IMR-90 (cell line): Measurements from ENCODE around the gene TRIM2. TPM values are rescaled to one million over a fixed set of nuclear protein-coding genes. Genes with fewer than 3 reads are reported as not detected.

ENCODE experiments used
- ATAC-seq: fragments of 200-7000 bp; cut with Tn5 transposase; 2 replicates; pipeline ENCODE4 v1.9.1; 2020; ENCODE audit warnings: low read depth, mild to moderate bottlenecking, moderate library complexity
- BruUV-seq: library from RNA; stranded (reverse); fragments of 400-500 nt; replicated peaks from 2 replicates; lab custom pipeline; 2021; lab: Mats Ljungman, UMichigan
- CTCF ChIA-PET: fragments of 300-600 bp; formaldehyde crosslinking; extraction: SDS; loops from one replicate; lab custom pipeline; 2021; ENCODE audit warnings: antibody characterized with exemption; lab: Yijun Ruan, JAX
- POLR2A ChIA-PET: fragments of 300-600 bp; sonication (Branson Sonifier 250); formaldehyde crosslinking; loops from one replicate; lab custom pipeline; 2022; ENCODE audit warnings: antibody characterized with exemption; ENCODE audit not compliant: unreplicated experiment; lab: Charles Lee
- DNase-seq: peaks from one replicate; pipeline ENCODE4 v3.0.0; 2013
- H2AFZ ChIP-seq: replicated peaks from 2 replicates; pipeline ENCODE3; 2013; ENCODE audit warnings: low read length, mild to moderate bottlenecking; ENCODE audit not compliant: poor library complexity
- H2AK5ac ChIP-seq: 2 replicates; pipeline ENCODE4 v1.6.1; 2013; ENCODE audit warnings: low read depth, low read length, inconsistent platforms
- H2AK9ac ChIP-seq: replicated peaks from 2 replicates; pipeline ENCODE3; 2013; ENCODE audit warnings: mild to moderate bottlenecking, low read depth, low read length, moderate library complexity; ENCODE audit not compliant: poor library complexity
- H2BK120ac ChIP-seq: 2 replicates; pipeline ENCODE4 v1.6.1; 2013; ENCODE audit warnings: low read depth, low read length, inconsistent platforms
- H2BK15ac ChIP-seq: 3 replicates; pipeline ENCODE4 v1.6.1; 2013; ENCODE audit warnings: low read depth, low read length, inconsistent platforms
- H2BK20ac ChIP-seq: 2 replicates; pipeline ENCODE4 v1.6.1; 2013; ENCODE audit warnings: low read depth, mild to moderate bottlenecking, inconsistent platforms, low read length, moderate library complexity
- H2BK5ac ChIP-seq: 2 replicates; pipeline ENCODE4 v1.6.1; 2013; ENCODE audit warnings: mild to moderate bottlenecking, low read depth, low read length, inconsistent platforms; ENCODE audit not compliant: poor library complexity, severe bottlenecking
- H3K14ac ChIP-seq: replicated peaks from 2 replicates; pipeline ENCODE4 v1.6.1; 2013; ENCODE audit warnings: low read depth, low read length, inconsistent platforms
- H3K18ac ChIP-seq: 2 replicates; pipeline ENCODE4 v1.6.1; 2013; ENCODE audit warnings: low read depth, low read length, control low read depth
- H3K23ac ChIP-seq: 2 replicates; pipeline ENCODE4 v1.6.1; 2013; ENCODE audit warnings: low read depth, low read length, inconsistent platforms
- H3K27ac ChIP-seq: 2 replicates; pipeline ENCODE4 v1.5.1; 2013; ENCODE audit warnings: mild to moderate bottlenecking, control low read depth, low read length; ENCODE audit not compliant: insufficient read depth
- H3K27me3 ChIP-seq: 2 replicates; pipeline ENCODE4 v1.6.1; 2013; ENCODE audit warnings: low read length; ENCODE audit not compliant: control insufficient read depth, insufficient read depth
- H3K36me3 ChIP-seq: 2 replicates; pipeline ENCODE4 v1.6.1; 2013; ENCODE audit warnings: low read length, mixed read lengths; ENCODE audit not compliant: control insufficient read depth, insufficient read depth
- H3K4ac ChIP-seq: 2 replicates; pipeline ENCODE4 v1.6.1; 2013; ENCODE audit warnings: low read depth, low read length, inconsistent platforms
- H3K4me1 ChIP-seq: 2 replicates; pipeline ENCODE4 v1.6.1; 2013; ENCODE audit warnings: low read length, mixed read lengths; ENCODE audit not compliant: control insufficient read depth, insufficient read depth
- H3K4me2 ChIP-seq: 2 replicates; pipeline ENCODE4 v1.6.1; 2013; ENCODE audit warnings: low read depth, mild to moderate bottlenecking, control low read depth, low read length, moderate library complexity
- H3K4me3 ChIP-seq: 2 replicates; pipeline ENCODE4 v1.5.1; 2013; ENCODE audit warnings: low read depth, mild to moderate bottlenecking, control low read depth, low read length, moderate library complexity; ENCODE audit not compliant: insufficient read depth
- H3K56ac ChIP-seq: 2 replicates; pipeline ENCODE4 v1.6.1; 2013; ENCODE audit warnings: low read length, inconsistent platforms; ENCODE audit not compliant: insufficient read depth; ENCODE audit errors: extremely low read depth
- H3K79me1 ChIP-seq, 2 experiments: 2 replicates each; pipeline ENCODE4 v1.6.1; 2013; ENCODE audit warnings: low read length in 2 of 2, inconsistent platforms in 1 of 2, low read depth in 1 of 2
- H3K9ac ChIP-seq: 2 replicates; pipeline ENCODE4 v1.6.1; 2013; ENCODE audit warnings: low read depth, low read length, control low read depth
- H3K9me1 ChIP-seq: 2 replicates; pipeline ENCODE4 v1.6.1; 2013; ENCODE audit warnings: low read length, inconsistent platforms; ENCODE audit not compliant: insufficient read depth
- H3K9me3 ChIP-seq: 2 replicates; pipeline ENCODE4 v1.6.1; 2013; ENCODE audit warnings: low read length; ENCODE audit not compliant: control insufficient read depth, insufficient read depth
- H4K20me1 ChIP-seq: 2 replicates; pipeline ENCODE4 v1.6.1; 2013; ENCODE audit warnings: low read length, inconsistent platforms; ENCODE audit not compliant: insufficient read depth
- H4K5ac ChIP-seq: 2 replicates; pipeline ENCODE4 v1.6.1; 2013; ENCODE audit warnings: mild to moderate bottlenecking, low read depth, low read length, control low read depth
- H4K8ac ChIP-seq, 2 experiments: 2 replicates each; pipeline ENCODE4 v1.6.1; 2013; ENCODE audit warnings: low read depth in 2 of 2, low read length in 2 of 2, control low read depth in 1 of 2, inconsistent platforms in 1 of 2
- H4K91ac ChIP-seq: 2 replicates; pipeline ENCODE4 v1.6.1; 2013; ENCODE audit warnings: low read depth, low read length, inconsistent platforms; ENCODE audit not compliant: insufficient read depth
- BHLHE40 ChIP-seq: fragments of 150-350 bp; IDR thresholded peaks from 2 replicates; pipeline ENCODE4 v1.6.1; 2016; ENCODE audit warnings: mild to moderate bottlenecking, low read depth, low read length
- CEBPB ChIP-seq: IDR thresholded peaks from 2 replicates; pipeline ENCODE4 v1.6.1; 2012; ENCODE audit warnings: low read depth, low read length, improper control_type of control experiment
- ELK1 ChIP-seq: fragments of 150-350 bp; IDR thresholded peaks from 2 replicates; pipeline ENCODE4 v1.6.1; 2016; ENCODE audit warnings: low read depth, mild to moderate bottlenecking, low read length, moderate library complexity, borderline replicate concordance
- FOS ChIP-seq: fragments of 150-350 bp; IDR thresholded peaks from 2 replicates; pipeline ENCODE4 v1.6.1; 2016; ENCODE audit warnings: low read depth, low read length
- MAFK ChIP-seq: IDR thresholded peaks from 2 replicates; pipeline ENCODE4 v1.6.1; 2012; ENCODE audit warnings: low read depth, low read length, improper control_type of control experiment
- MAZ ChIP-seq: IDR thresholded peaks from 2 replicates; pipeline ENCODE4 v1.6.1; 2012; ENCODE audit warnings: low read depth, mild to moderate bottlenecking, low read length, improper control_type of control experiment, moderate library complexity, borderline replicate concordance
- POLR2A ChIP-seq: IDR thresholded peaks from 2 replicates; pipeline ENCODE4 v1.6.1; 2012; ENCODE audit warnings: mild to moderate bottlenecking, low read depth, low read length
- RAD21 ChIP-seq: IDR thresholded peaks from 2 replicates; pipeline ENCODE4 v1.6.1; 2012; ENCODE audit warnings: low read length, improper control_type of control experiment
- RCOR1 ChIP-seq: IDR thresholded peaks from 2 replicates; pipeline ENCODE4 v1.6.1; 2012; ENCODE audit warnings: mild to moderate bottlenecking, low read length, improper control_type of control experiment; ENCODE audit not compliant: insufficient replicate concordance
- SMC3 ChIP-seq: fragments of 150-350 bp; IDR thresholded peaks from 2 replicates; pipeline ENCODE4 v1.6.1; 2016; ENCODE audit warnings: low read depth, mild to moderate bottlenecking, antibody characterized with exemption, low read length, moderate library complexity
- USF2 ChIP-seq: fragments of 150-350 bp; IDR thresholded peaks from 2 replicates; pipeline ENCODE4 v1.6.1; 2017; ENCODE audit warnings: mild to moderate bottlenecking, antibody characterized with exemption, low read length, low read depth
- WGBS, 2 experiments: methylation state at CpG; one replicate each; pipeline versions ENCODE4 v1.1.5 to v1.1.7; 2013; ENCODE audit warnings: missing lambda C conversion rate in 2 of 2; ENCODE audit not compliant: insufficient read length in 1 of 2; ENCODE audit errors: extremely low coverage in 2 of 2; 5-methylcytosine and 5-hydroxymethylcytosine counted together
- dilution Hi-C: fragments of 300-500 bp; cut with HindIII; formaldehyde crosslinking; loops from one replicate; pipeline ENCODE4 v1.14.3; 2018; ENCODE audit warnings: low sequenced_read_pairs; ENCODE audit not compliant: unreplicated experiment
- in situ Hi-C: fragments of 300-500 bp; cut with MboI; formaldehyde crosslinking; loops from 3 replicates; pipeline ENCODE4 v1.14.3; 2019; ENCODE audit warnings: low sequenced_read_pairs, inconsistent platforms, mixed read lengths
- intact Hi-C: fragments of 100-400 bp; cut with micrococcal nuclease; formaldehyde crosslinking; loops from 2 replicates; pipeline ENCODE4 v1.10.0; 2022
- polyA plus RNA-seq, 3 experiments: library from polyadenylated mRNA; depleted of rRNA; stranded (reverse); fragments of >200 nt; gene quantifications; 2 replicates each; pipeline ENCODE4 v1.2.3, GENCODE V29; 2012; ENCODE audit warnings: low replicate concordance in 1 of 3
- total RNA-seq: library from RNA; depleted of rRNA; stranded (reverse); fragments of >200 nt; gene quantifications from 2 replicates; pipeline ENCODE4 v1.2.3, GENCODE V29; 2012

TRIM2 gene
- total and polyA plus RNA-seq, 2 of the 4 experiments (the other 2 are of a cell fraction): 16.0 to 64.2 TPM

GRCh38 chr4:153186046-153186728 is 18.1 kb upstream of the TRIM2 start:
- Histone ChIP-seq H2BK15ac (no peak overlapping the region), H3K36me3 (no peaks in the 10 kb centered on the region), H2BK5ac (no peak overlapping the region), H3K9me1 (no peaks in the 10 kb centered on the region), H3K56ac (no peak overlapping the region), H4K5ac (no peak overlapping the region), H2BK120ac (no peak overlapping the region), H2BK20ac (no peak overlapping the region), H3K27me3 (no peaks in the 10 kb centered on the region; the same call in 1 of the 2 replicates), H4K91ac (no peak overlapping the region), H3K14ac (no peak overlapping the region), H3K4me2 (no peak overlapping the region), H2AK5ac (no peak overlapping the region), H3K27ac (no peak overlapping the region), H2AFZ (no peak overlapping the region), H3K79me1 (no peaks in the 10 kb centered on the region), H3K4me3 (no peak overlapping the region), H3K4ac (no peak overlapping the region), H2AK9ac (no peak overlapping the region), H3K18ac (no peak overlapping the region), H3K9me3 (no peaks in the 10 kb centered on the region), H3K23ac (no peak overlapping the region), H3K4me1 (peaks cover 2% of the 10 kb centered on the region; the same call in 1 of the 2 replicates), H4K20me1 (no peaks in the 10 kb centered on the region), H4K8ac (no peak overlapping the region), H3K9ac (no peak overlapping the region)
- in situ Hi-C loops (no loop called here), intact Hi-C loops (no loop called here), dilution Hi-C loops (no loop called here)
- BruUV-seq: no TSS peak
- no peak for DNase-seq
- 80% methylated on average over 3 of the region's 12 CpGs; no CpG with 5 or more reads in 1 of the 2 experiments for WGBS, 2 experiments
- ChIA-PET CTCF (no interaction called here), POLR2A (no interaction called here)
- TF ChIP-seq MAFK: no peak
- no peak for TF ChIP-seq POLR2A
- TF ChIP-seq MAZ: no peak
- TF ChIP-seq RAD21: no peak
- TF ChIP-seq CEBPB: no peak
- no peak for TF ChIP-seq FOS
- no peak for TF ChIP-seq BHLHE40
- no peak for TF ChIP-seq RCOR1
- no peak for TF ChIP-seq USF2
- no peak for TF ChIP-seq SMC3
- TF ChIP-seq ELK1: no peak
- ATAC-seq: no peak
